Measurements from ENCODE around the gene GEN1.

GEN1 gene

GRCh38 chr2:17768894-17769293, 15.0 kb downstream of the GEN1 start:
- H4K20me1 ChIP-seq (ENCODE audit: control insufficient read depth, insufficient read depth, low read depth, low read length), result no peaks in the 10 kb centered on the region
- H3K4me2 ChIP-seq (ENCODE audit: low read length), result no peak overlapping the region
- TF ChIP-seq EZH2phosphoT487 (IDR thresholded peaks at IDR 0.05; ENCODE audit: borderline replicate concordance, low read length) (no peak), CTCF (IDR thresholded peaks at IDR 0.05; ENCODE audit: low read depth, low read length, poor library complexity, severe bottlenecking) (no peak)
- no peak overlapping the region for H3K4me3 ChIP-seq (ENCODE audit: low read length)
- peaks cover under 1% of the 10 kb centered on the region; the same call in 1 of the 2 replicates for H3K79me2 ChIP-seq (ENCODE audit: control insufficient read depth, low read length)
- H3K36me3 ChIP-seq (ENCODE audit: control insufficient read depth, low read length), result peaks cover 75% of the 10 kb centered on the region
- H3K9me2 ChIP-seq (replicated peaks; ENCODE audit: control insufficient read depth, low read length), result no peaks in the 10 kb centered on the region
- H3K4me1 ChIP-seq (ENCODE audit: control insufficient read depth, low read length), result no peaks in the 10 kb centered on the region
- peaks cover 6% of the 10 kb centered on the region; the same call in 1 of the 2 replicates for H3F3A ChIP-seq (ENCODE audit: control insufficient read depth, insufficient read depth)
- H3K9me3 ChIP-seq (ENCODE audit: control insufficient read depth, insufficient read depth, low read length), result no peaks in the 10 kb centered on the region
- H3K27me3 ChIP-seq (ENCODE audit: control insufficient read depth, low read length), result no peaks in the 10 kb centered on the region
- H3K27ac ChIP-seq (ENCODE audit: low read depth, low read length), result no peak overlapping the region

GRCh38 chr2:17771956-17772355, 18.0 kb downstream of the GEN1 start:
- H4K20me1 ChIP-seq (ENCODE audit: control insufficient read depth, insufficient read depth, low read depth, low read length), result no peaks in the 10 kb centered on the region
- no peak overlapping the region for H3K4me3 ChIP-seq (ENCODE audit: low read length)
- no peaks in the 10 kb centered on the region for H3K4me1 ChIP-seq (ENCODE audit: control insufficient read depth, low read length)
- H3K27me3 ChIP-seq (ENCODE audit: control insufficient read depth, low read length), result no peaks in the 10 kb centered on the region
- no peaks in the 10 kb centered on the region for H3K9me3 ChIP-seq (ENCODE audit: control insufficient read depth, insufficient read depth, low read length)
- H3F3A ChIP-seq (ENCODE audit: control insufficient read depth, insufficient read depth), result no peaks in the 10 kb centered on the region
- TF ChIP-seq EZH2phosphoT487 (IDR thresholded peaks at IDR 0.05; ENCODE audit: borderline replicate concordance, low read length) (no peak), CTCF (IDR thresholded peaks at IDR 0.05; ENCODE audit: low read depth, low read length, poor library complexity, severe bottlenecking) (no peak)
- H3K79me2 ChIP-seq (ENCODE audit: control insufficient read depth, low read length), result no peaks in the 10 kb centered on the region
- no peak overlapping the region for H3K27ac ChIP-seq (ENCODE audit: low read depth, low read length)
- H3K9me2 ChIP-seq (replicated peaks; ENCODE audit: control insufficient read depth, low read length), result no peaks in the 10 kb centered on the region
- peaks cover 76% of the 10 kb centered on the region for H3K36me3 ChIP-seq (ENCODE audit: control insufficient read depth, low read length)
- no peak overlapping the region for H3K4me2 ChIP-seq (ENCODE audit: low read length)

- H3K79me2 ChIP-seq (ENCODE audit: control insufficient read depth, low read length), result no peaks in the 10 kb centered on the region
- H3K4me3 ChIP-seq (ENCODE audit: low read length), result no peak overlapping the region
- peaks cover 3% of the 10 kb centered on the region; the same call in 1 of the 2 replicates for H3F3A ChIP-seq (ENCODE audit: control insufficient read depth, insufficient read depth)
- no peak overlapping the region for H3K4me2 ChIP-seq (ENCODE audit: low read length)
- H3K4me1 ChIP-seq (ENCODE audit: control insufficient read depth, low read length), result no peaks in the 10 kb centered on the region
- H3K27ac ChIP-seq (ENCODE audit: low read depth, low read length), result no peak overlapping the region
- H3K9me2 ChIP-seq (replicated peaks; ENCODE audit: control insufficient read depth, low read length), result no peaks in the 10 kb centered on the region
- no peaks in the 10 kb centered on the region for H3K27me3 ChIP-seq (ENCODE audit: control insufficient read depth, low read length)
- TF ChIP-seq CTCF (IDR thresholded peaks at IDR 0.05; ENCODE audit: low read depth, low read length, poor library complexity, severe bottlenecking), result no peak
- no peak for TF ChIP-seq EZH2phosphoT487 (IDR thresholded peaks at IDR 0.05; ENCODE audit: borderline replicate concordance, low read length)
- no peaks in the 10 kb centered on the region for H4K20me1 ChIP-seq (ENCODE audit: control insufficient read depth, insufficient read depth, low read depth, low read length)
- H3K36me3 ChIP-seq (ENCODE audit: control insufficient read depth, low read length), result peaks cover 76% of the 10 kb centered on the region
- no peaks in the 10 kb centered on the region for H3K9me3 ChIP-seq (ENCODE audit: control insufficient read depth, insufficient read depth, low read length)
Measured at GRCh38 chr2:17772532-17772931, 18.6 kb downstream of the GEN1 start.

All from DOHH2 (cell line).